ENCODE data around the gene PHF24. TPM values are rescaled to one million over a fixed set of nuclear protein-coding genes. Genes with fewer than 3 reads are reported as not detected.

Gene PHF24
- total RNA-seq, 1 donor from 2014 or later: under 0.01 TPM

- H3K36me3 ChIP-seq (ENCODE audit: control insufficient read depth in 3 of 3, insufficient read depth in 3 of 3, low read length in 3 of 3): peaks cover 0 to 4% (median 0%) of the 10 kb centered on the region in 3 donors
- H3K4me1 ChIP-seq (ENCODE audit: control insufficient read depth in 3 of 3, insufficient read depth in 3 of 3, low read length in 3 of 3): peaks cover 34 to 47% (median 45%) of the 10 kb centered on the region in 3 donors
These were observed 31.2 kb downstream of the PHF24 start, which contains the start of gene DNAJB5 for GRCh38 chr9:34989003-34989945. Gene DNAJB5 (plus strand): TSS chr9:34989745. CDS start chr9:34990631, 886 bp downstream.

GRCh38 chr9:34989946-34990635 is 32.0 kb downstream of the PHF24 start:
- H3K27me3 ChIP-seq (ENCODE audit: control insufficient read depth in 3 of 3, insufficient read depth in 3 of 3, low read length in 3 of 3): no peaks in the 10 kb centered on the region
- H3K36me3 ChIP-seq (ENCODE audit: control insufficient read depth in 3 of 3, insufficient read depth in 3 of 3, low read length in 3 of 3): peaks cover 0 to 12% (median 0%) of the 10 kb centered on the region in 3 donors
- H3K9ac ChIP-seq (ENCODE audit: low read depth in 1 of 3, low read length in 3 of 3): peak overlapping the region; percentile 92 to 97 (median 96)
- H3K4me3 ChIP-seq (ENCODE audit: low read length in 3 of 3): peak overlapping the region; percentile 71 to 85 (median 80)
- H3K27ac ChIP-seq (ENCODE audit: low read depth, low read length): peak overlapping the region; percentile 100
- no peaks in the 10 kb centered on the region for H3K9me3 ChIP-seq (ENCODE audit: control insufficient read depth in 3 of 3, low read length in 3 of 3)
- peaks cover 34 to 55% (median 51%) of the 10 kb centered on the region in 3 donors for H3K4me1 ChIP-seq (ENCODE audit: control insufficient read depth in 3 of 3, insufficient read depth in 3 of 3, low read length in 3 of 3)

More at GRCh38 chr9:34989003-34989945, 31.2 kb downstream of the PHF24 start, which contains the start of gene DNAJB5:
- Histone ChIP-seq H3K4me3 (ENCODE audit: low read length in 3 of 3) (peak within 1 kb of the TSS; percentile 83 to 86 (median 85)), H3K9ac (ENCODE audit: low read depth in 1 of 3, low read length in 3 of 3) (peak within 1 kb of the TSS; percentile 92 to 97 (median 96)), H3K27me3 (ENCODE audit: control insufficient read depth in 3 of 3, insufficient read depth in 3 of 3, low read length in 3 of 3) (no peaks in the 10 kb centered on the region), H3K9me3 (ENCODE audit: control insufficient read depth in 3 of 3, low read length in 3 of 3) (no peaks in the 10 kb centered on the region), H3K27ac (ENCODE audit: low read depth, low read length) (peak within 1 kb of the TSS; percentile 100)

GRCh38 chr9:34990908-34991606 is 33.0 kb downstream of the PHF24 start:
- no peaks in the 10 kb centered on the region for H3K9me3 ChIP-seq (ENCODE audit: control insufficient read depth in 3 of 3, low read length in 3 of 3)
- H3K27me3 ChIP-seq (ENCODE audit: control insufficient read depth in 3 of 3, insufficient read depth in 3 of 3, low read length in 3 of 3): no peaks in the 10 kb centered on the region
- peaks cover 37 to 65% (median 60%) of the 10 kb centered on the region in 3 donors for H3K4me1 ChIP-seq (ENCODE audit: control insufficient read depth in 3 of 3, insufficient read depth in 3 of 3, low read length in 3 of 3)
- peak overlapping the region; percentile 30 to 85 (median 71) for H3K4me3 ChIP-seq (ENCODE audit: low read length in 3 of 3)
- peak overlapping the region; percentile 36 to 96 (median 89) for H3K9ac ChIP-seq (ENCODE audit: low read depth in 1 of 3, low read length in 3 of 3)
- H3K36me3 ChIP-seq (ENCODE audit: control insufficient read depth in 3 of 3, insufficient read depth in 3 of 3, low read length in 3 of 3): peaks cover under 1 to 19% (median under 1%) of the 10 kb centered on the region in 3 donors
- peak overlapping the region; percentile 100 for H3K27ac ChIP-seq (ENCODE audit: low read depth, low read length)

- Histone ChIP-seq H3K27ac (ENCODE audit: low read depth, low read length) (peak overlapping the region; percentile 100), H3K36me3 (ENCODE audit: control insufficient read depth in 3 of 3, insufficient read depth in 3 of 3, low read length in 3 of 3) (peaks cover 7 to 26% (median 8%) of the 10 kb centered on the region in 3 donors), H3K9ac (ENCODE audit: low read depth in 1 of 3, low read length in 3 of 3) (peak overlapping the region; percentile 99 to 100 (median 99)), H3K4me3 (ENCODE audit: low read length in 3 of 3) (peak overlapping the region; percentile 2 to 85 (median 69)), H3K27me3 (ENCODE audit: control insufficient read depth in 3 of 3, insufficient read depth in 3 of 3, low read length in 3 of 3) (no peaks in the 10 kb centered on the region), H3K4me1 (ENCODE audit: control insufficient read depth in 3 of 3, insufficient read depth in 3 of 3, low read length in 3 of 3) (peaks cover 44 to 72% (median 67%) of the 10 kb centered on the region in 3 donors), H3K9me3 (ENCODE audit: control insufficient read depth in 3 of 3, low read length in 3 of 3) (no peaks in the 10 kb centered on the region)
These were observed 33.7 kb downstream of the PHF24 start for GRCh38 chr9:34991607-34992375.

GRCh38 chr9:34992376-34992951 is 34.4 kb downstream of the PHF24 start:
- Histone ChIP-seq H3K27me3 (ENCODE audit: control insufficient read depth in 3 of 3, insufficient read depth in 3 of 3, low read length in 3 of 3) (no peaks in the 10 kb centered on the region), H3K36me3 (ENCODE audit: control insufficient read depth in 3 of 3, insufficient read depth in 3 of 3, low read length in 3 of 3) (peaks cover 14 to 33% (median 14%) of the 10 kb centered on the region in 3 donors), H3K9ac (ENCODE audit: low read depth in 1 of 3, low read length in 3 of 3) (peak overlapping the region; percentile 99 to 100 (median 99)), H3K4me1 (ENCODE audit: control insufficient read depth in 3 of 3, insufficient read depth in 3 of 3, low read length in 3 of 3) (peaks cover 51 to 79% (median 74%) of the 10 kb centered on the region in 3 donors), H3K27ac (ENCODE audit: low read depth, low read length) (peak overlapping the region; percentile 100), H3K4me3 (ENCODE audit: low read length in 3 of 3) (peak overlapping the region; percentile 69 to 86 (median 85)), H3K9me3 (ENCODE audit: control insufficient read depth in 3 of 3, low read length in 3 of 3) (no peaks in the 10 kb centered on the region)

GRCh38 chr9:34993502-34994259 is 35.6 kb downstream of the PHF24 start:
- H3K36me3 ChIP-seq (ENCODE audit: control insufficient read depth in 3 of 3, insufficient read depth in 3 of 3, low read length in 3 of 3): peaks cover 17 to 41% (median 21%) of the 10 kb centered on the region in 3 donors
- peak overlapping the region; percentile 99 to 100 (median 99) for H3K9ac ChIP-seq (ENCODE audit: low read depth in 1 of 3, low read length in 3 of 3)
- H3K4me3 ChIP-seq (ENCODE audit: low read length in 3 of 3): peak overlapping the region; percentile 69 to 86 (median 85)
- H3K9me3 ChIP-seq (ENCODE audit: control insufficient read depth in 3 of 3, low read length in 3 of 3): no peaks in the 10 kb centered on the region
- H3K27me3 ChIP-seq (ENCODE audit: control insufficient read depth in 3 of 3, insufficient read depth in 3 of 3, low read length in 3 of 3): no peaks in the 10 kb centered on the region
- peak overlapping the region; percentile 100 for H3K27ac ChIP-seq (ENCODE audit: low read depth, low read length)
- peaks cover 54 to 83% (median 80%) of the 10 kb centered on the region in 3 donors for H3K4me1 ChIP-seq (ENCODE audit: control insufficient read depth in 3 of 3, insufficient read depth in 3 of 3, low read length in 3 of 3)

GRCh38 chr9:34994260-34994899 is 36.3 kb downstream of the PHF24 start:
- Histone ChIP-seq H3K27ac (ENCODE audit: low read depth, low read length) (peak overlapping the region; percentile 100), H3K4me3 (ENCODE audit: low read length in 3 of 3) (peak overlapping the region; percentile 69 to 85 (median 85)), H3K27me3 (ENCODE audit: control insufficient read depth in 3 of 3, insufficient read depth in 3 of 3, low read length in 3 of 3) (no peaks in the 10 kb centered on the region), H3K9me3 (ENCODE audit: control insufficient read depth in 3 of 3, low read length in 3 of 3) (no peaks in the 10 kb centered on the region), H3K36me3 (ENCODE audit: control insufficient read depth in 3 of 3, insufficient read depth in 3 of 3, low read length in 3 of 3) (peaks cover 17 to 41% (median 21%) of the 10 kb centered on the region in 3 donors), H3K4me1 (ENCODE audit: control insufficient read depth in 3 of 3, insufficient read depth in 3 of 3, low read length in 3 of 3) (peaks cover 54 to 80% (median 76%) of the 10 kb centered on the region in 3 donors), H3K9ac (ENCODE audit: low read depth in 1 of 3, low read length in 3 of 3) (peak overlapping the region; percentile 99 to 100 (median 99))
